ENCODE data around the gene ANKFN1.

DNA sequence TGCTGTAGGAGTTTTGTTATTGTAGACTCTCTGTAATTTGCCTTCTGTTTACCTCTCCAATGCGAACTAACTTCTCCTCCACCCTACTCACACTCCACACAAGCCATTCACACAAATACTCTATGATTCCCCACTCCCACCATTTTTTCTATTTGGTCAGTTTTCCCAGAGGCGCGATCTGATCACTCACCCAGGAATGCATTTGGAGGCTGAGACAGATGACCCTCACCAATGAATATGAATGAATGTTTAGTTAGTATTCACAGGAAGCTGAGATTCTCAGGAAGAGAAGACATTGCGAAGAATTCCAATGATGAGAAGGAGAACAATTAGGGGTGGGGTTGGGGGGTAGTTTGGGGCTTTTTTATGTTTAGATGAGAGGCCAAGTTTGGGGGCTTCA, 10.5 kb upstream of the ANKFN1 start:
- TF ChIP-seq, protein P1, sequence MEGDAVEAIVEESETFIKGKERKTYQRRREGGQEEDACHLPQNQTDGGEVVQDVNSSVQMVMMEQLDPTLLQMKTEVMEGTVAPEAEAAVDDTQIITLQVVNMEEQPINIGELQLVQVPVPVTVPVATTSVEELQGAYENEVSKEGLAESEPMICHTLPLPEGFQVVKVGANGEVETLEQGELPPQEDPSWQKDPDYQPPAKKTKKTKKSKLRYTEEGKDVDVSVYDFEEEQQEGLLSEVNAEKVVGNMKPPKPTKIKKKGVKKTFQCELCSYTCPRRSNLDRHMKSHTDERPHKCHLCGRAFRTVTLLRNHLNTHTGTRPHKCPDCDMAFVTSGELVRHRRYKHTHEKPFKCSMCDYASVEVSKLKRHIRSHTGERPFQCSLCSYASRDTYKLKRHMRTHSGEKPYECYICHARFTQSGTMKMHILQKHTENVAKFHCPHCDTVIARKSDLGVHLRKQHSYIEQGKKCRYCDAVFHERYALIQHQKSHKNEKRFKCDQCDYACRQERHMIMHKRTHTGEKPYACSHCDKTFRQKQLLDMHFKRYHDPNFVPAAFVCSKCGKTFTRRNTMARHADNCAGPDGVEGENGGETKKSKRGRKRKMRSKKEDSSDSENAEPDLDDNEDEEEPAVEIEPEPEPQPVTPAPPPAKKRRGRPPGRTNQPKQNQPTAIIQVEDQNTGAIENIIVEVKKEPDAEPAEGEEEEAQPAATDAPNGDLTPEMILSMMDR (IDR thresholded peaks at IDR 0.05; ENCODE audit: low read depth, low read length, poor library complexity, severe bottlenecking), result no peak
- no peak for TF ChIP-seq EZH2phosphoT487 (IDR thresholded peaks at IDR 0.05; ENCODE audit: borderline replicate concordance, low read length)

Data from DOHH2 (cell line).